ENCODE measurements around the gene PPFIBP2. TPM values are rescaled to one million over a fixed set of nuclear protein-coding genes. Genes with fewer than 3 reads are reported as not detected.

Gene PPFIBP2
- total RNA-seq, 1 donor from 2014 or later, result 64.1 TPM

- no peak for TF ChIP-seq CTCF (IDR thresholded peaks at IDR 0.05; ENCODE audit: unreplicated experiment)
- H3K36me3 Mint-ChIP-seq (ENCODE audit: insufficient read depth), result peaks cover 1% of the 10 kb centered on the region
- H3K27ac Mint-ChIP-seq, result peak overlapping the region; percentile 81
- H3K4me1 Mint-ChIP-seq (ENCODE audit: low read depth), result peaks cover 36% of the 10 kb centered on the region
- H3K27me3 Mint-ChIP-seq, result no peaks in the 10 kb centered on the region
- H3K4me3 Mint-ChIP-seq (ENCODE audit: low read depth), result no peak overlapping the region
- DNase-seq (ENCODE audit: low spot score, unreplicated experiment), result no peak
- H3K9me3 Mint-ChIP-seq (ENCODE audit: low read depth), result no peaks in the 10 kb centered on the region
Observed at GRCh38 chr11:7593481-7593880, 79.7 kb downstream of the PPFIBP2 start.

GRCh38 chr11:7595016-7595866 is 81.4 kb downstream of the PPFIBP2 start:
- no peak for DNase-seq (ENCODE audit: low spot score, unreplicated experiment)
- Mint-ChIP-seq H3K4me3 (ENCODE audit: low read depth) (no peak overlapping the region), H3K36me3 (ENCODE audit: insufficient read depth) (peaks cover 3% of the 10 kb centered on the region)

GRCh38 chr11:7595951-7596350 is 82.2 kb downstream of the PPFIBP2 start:
- no peak for DNase-seq (ENCODE audit: low spot score, unreplicated experiment)
- Mint-ChIP-seq H3K9me3 (ENCODE audit: low read depth) (no peaks in the 10 kb centered on the region), H3K4me3 (ENCODE audit: low read depth) (no peak overlapping the region), H3K27me3 (no peaks in the 10 kb centered on the region), H3K4me1 (ENCODE audit: low read depth) (peaks cover 57% of the 10 kb centered on the region), H3K27ac (peak overlapping the region; percentile 20), H3K36me3 (ENCODE audit: insufficient read depth) (peaks cover 3% of the 10 kb centered on the region)
- TF ChIP-seq CTCF (IDR thresholded peaks at IDR 0.05; ENCODE audit: unreplicated experiment), result no peak

More at GRCh38 chr11:7595016-7595866, 81.4 kb downstream of the PPFIBP2 start:
- H3K9me3 Mint-ChIP-seq (ENCODE audit: low read depth), result no peaks in the 10 kb centered on the region
- TF ChIP-seq CTCF (IDR thresholded peaks at IDR 0.05; ENCODE audit: unreplicated experiment), result no peak
- H3K27ac Mint-ChIP-seq, result peak overlapping the region; percentile 78
- H3K27me3 Mint-ChIP-seq, result no peaks in the 10 kb centered on the region
- H3K4me1 Mint-ChIP-seq (ENCODE audit: low read depth), result peaks cover 49% of the 10 kb centered on the region

GRCh38 chr11:7596975-7597391 is 83.2 kb downstream of the PPFIBP2 start:
- Mint-ChIP-seq H3K27ac (peak overlapping the region; percentile 92), H3K9me3 (ENCODE audit: low read depth) (no peaks in the 10 kb centered on the region), H3K4me1 (ENCODE audit: low read depth) (peaks cover 59% of the 10 kb centered on the region), H3K27me3 (no peaks in the 10 kb centered on the region), H3K36me3 (ENCODE audit: insufficient read depth) (peaks cover 4% of the 10 kb centered on the region), H3K4me3 (ENCODE audit: low read depth) (no peak overlapping the region)
- DNase-seq (ENCODE audit: low spot score, unreplicated experiment), result no peak
- TF ChIP-seq CTCF (IDR thresholded peaks at IDR 0.05; ENCODE audit: unreplicated experiment), result no peak

- Mint-ChIP-seq H3K4me3 (ENCODE audit: low read depth) (no peak overlapping the region), H3K27me3 (no peaks in the 10 kb centered on the region), H3K4me1 (ENCODE audit: low read depth) (peaks cover 59% of the 10 kb centered on the region), H3K36me3 (ENCODE audit: insufficient read depth) (peaks cover 3% of the 10 kb centered on the region), H3K27ac (peak overlapping the region; percentile 92), H3K9me3 (ENCODE audit: low read depth) (no peaks in the 10 kb centered on the region)
- DNase-seq (ENCODE audit: low spot score, unreplicated experiment), result peak; percentile 33
- no peak for TF ChIP-seq CTCF (IDR thresholded peaks at IDR 0.05; ENCODE audit: unreplicated experiment)
Observed at GRCh38 chr11:7597620-7598019, 83.8 kb downstream of the PPFIBP2 start.

Measured in progenitor cell of endocrine pancreas (in vitro differentiated cells).